Fibroblast of lung (primary cell): ENCODE measurements around the gene CASP10.

Source experiments
- CTCF ChIP-seq, 2 donors: IDR thresholded peaks in 1 of 2; conservative IDR thresholded peaks in 1 of 2; 1 replicate in 1 of 2; 2 replicates in 1 of 2; pipeline ENCODE4 v1.5.1; 2011 to 2012; ENCODE audit warnings: low read length in 2 of 2, control low read depth in 1 of 2, inconsistent platforms in 1 of 2, low read depth in 1 of 2, mild to moderate bottlenecking in 1 of 2
- EZH2 ChIP-seq: IDR thresholded peaks from 2 replicates; pipeline ENCODE4 v1.5.1; 2012; ENCODE audit warnings: low read length, control low read depth, mild to moderate bottlenecking; ENCODE audit errors: missing control alignments

- TF ChIP-seq CTCF (conservative IDR thresholded peaks at IDR 0.05 in 1 of 2, IDR thresholded peaks at IDR 0.05 in 1 of 2; ENCODE audit: low read depth in 1 of 2, low read length in 2 of 2), result no peak
- no peak for TF ChIP-seq EZH2
Observed at GRCh38 chr2:201261906-201262305, 79.0 kb downstream of the CASP10 start.
